Ectodermal cell (in vitro differentiated cells): ENCODE results near the gene MYO1D.

Source experiments
- H3K27ac ChIP-seq: 2 replicates; pipeline ENCODE4 v1.7.0; 2013; ENCODE audit warnings: mild to moderate bottlenecking, low read depth, low read length; ENCODE audit not compliant: insufficient read depth, poor library complexity, severe bottlenecking
- H3K27me3 ChIP-seq: 2 replicates; pipeline ENCODE4 v1.7.0; 2013; ENCODE audit warnings: mild to moderate bottlenecking, low read length; ENCODE audit not compliant: insufficient read depth, control insufficient read depth, poor library complexity, severe bottlenecking
- H3K36me3 ChIP-seq: one replicate; pipeline ENCODE4 v1.7.0; 2013; ENCODE audit warnings: low read length; ENCODE audit not compliant: control insufficient read depth, insufficient read depth
- H3K4me1 ChIP-seq: one replicate; pipeline ENCODE4 v1.7.0; 2013; ENCODE audit warnings: low read length; ENCODE audit not compliant: control insufficient read depth, insufficient read depth
- H3K4me3 ChIP-seq: 2 replicates; pipeline ENCODE4 v1.7.0; 2013; ENCODE audit warnings: low read depth, low read length, control low read depth; ENCODE audit not compliant: insufficient read depth
- H3K9me3 ChIP-seq: 2 replicates; pipeline ENCODE4 v1.7.0; 2013; ENCODE audit warnings: mild to moderate bottlenecking, low read length, moderate library complexity; ENCODE audit not compliant: control insufficient read depth
- WGBS, 2 experiments: methylation state at CpG; one replicate each; pipeline ENCODE4 v1.1.7; 2013; ENCODE audit warnings: missing lambda C conversion rate in 2 of 2; 5-methylcytosine and 5-hydroxymethylcytosine counted together

The MYO1D gene

DNA sequence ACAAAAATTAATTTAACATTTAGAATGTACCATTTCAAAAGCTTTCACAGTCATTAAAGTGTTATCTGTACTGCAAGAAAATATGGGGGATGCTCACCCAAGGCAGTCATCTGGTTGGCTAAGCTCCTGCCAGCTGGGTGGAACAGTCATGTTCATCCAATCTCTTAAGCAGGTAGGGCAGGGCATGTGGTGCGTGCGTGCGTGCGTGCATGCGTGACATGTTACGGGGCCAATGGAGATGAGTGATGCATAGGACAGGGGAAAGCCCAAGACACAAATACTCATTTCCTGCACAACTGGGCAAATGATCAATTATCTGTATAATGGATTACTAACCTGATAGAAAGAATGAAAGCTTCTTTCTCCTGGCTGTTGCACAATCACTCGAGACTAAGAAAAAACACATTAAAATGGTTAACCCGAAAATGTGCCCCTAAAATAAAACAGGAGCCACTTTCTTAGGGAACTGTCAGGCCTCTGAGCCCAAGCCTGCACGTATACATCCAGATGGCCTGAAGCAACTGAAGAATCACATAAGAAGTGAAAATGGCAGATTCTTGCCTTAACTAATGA lies 104.4 kb downstream of the MYO1D start:
- Histone ChIP-seq H3K27me3 (no peaks in the 10 kb centered on the region), H3K36me3 (no peaks in the 10 kb centered on the region), H3K27ac (no peak overlapping the region), H3K4me1 (no peaks in the 10 kb centered on the region), H3K9me3 (no peaks in the 10 kb centered on the region), H3K4me3 (no peak overlapping the region)
- 94 to 98% methylated on average over 9 of the region's 9 CpGs for WGBS, 2 experiments

DNA sequence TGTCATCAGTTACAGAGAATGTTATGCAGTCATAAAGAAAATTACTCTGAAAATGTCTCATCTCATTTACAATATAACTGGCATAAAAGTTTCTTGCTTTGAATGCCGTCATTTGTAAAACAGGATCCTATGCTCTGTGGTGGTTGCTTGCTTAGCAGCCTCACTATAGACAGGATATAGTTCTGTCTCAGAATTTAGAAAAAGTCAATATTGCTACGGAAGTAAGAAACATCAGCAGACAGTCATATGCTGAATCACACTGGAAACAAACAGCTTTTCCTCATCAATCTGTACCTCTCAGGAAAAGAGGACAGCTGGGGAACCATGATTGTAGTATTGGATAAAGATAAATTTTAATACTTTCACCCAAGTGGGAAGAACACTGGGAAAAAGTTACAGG lies 105.5 kb downstream of the MYO1D start:
- H3K4me3 ChIP-seq = no peak overlapping the region
- 92 to 100% methylated on average over 1 to 2 of the region's 2 CpGs for WGBS, 2 experiments
- H3K27ac ChIP-seq = no peak overlapping the region
- H3K27me3 ChIP-seq = no peaks in the 10 kb centered on the region
- H3K9me3 ChIP-seq = no peaks in the 10 kb centered on the region
- no peaks in the 10 kb centered on the region for H3K36me3 ChIP-seq
- H3K4me1 ChIP-seq = no peaks in the 10 kb centered on the region

- Histone ChIP-seq H3K36me3 (no peaks in the 10 kb centered on the region), H3K4me1 (no peaks in the 10 kb centered on the region)
These were observed 107.1 kb downstream of the MYO1D start for GRCh38 chr17:32769846-32770245.

GRCh38 chr17:32763855-32764439 lies 113.0 kb downstream of the MYO1D start:
- Histone ChIP-seq H3K27ac (no peak overlapping the region), H3K4me1 (no peaks in the 10 kb centered on the region), H3K27me3 (no peaks in the 10 kb centered on the region), H3K36me3 (no peaks in the 10 kb centered on the region), H3K9me3 (no peaks in the 10 kb centered on the region), H3K4me3 (no peak overlapping the region)
- 87 to 94% methylated on average over 4 to 5 of the region's 5 CpGs for WGBS, 2 experiments

More at GRCh38 chr17:32769846-32770245, 107.1 kb downstream of the MYO1D start:
- no peak overlapping the region for H3K27ac ChIP-seq
- no peaks in the 10 kb centered on the region for H3K9me3 ChIP-seq
- 74 to 79% methylated on average over 2 to 3 of the region's 3 CpGs for WGBS, 2 experiments
- no peaks in the 10 kb centered on the region for H3K27me3 ChIP-seq
- no peak overlapping the region for H3K4me3 ChIP-seq

- H3K27me3 ChIP-seq = no peaks in the 10 kb centered on the region
- H3K4me3 ChIP-seq = no peak overlapping the region
- no peaks in the 10 kb centered on the region for H3K9me3 ChIP-seq
- no peaks in the 10 kb centered on the region for H3K36me3 ChIP-seq
- no peak overlapping the region for H3K27ac ChIP-seq
- no peaks in the 10 kb centered on the region for H3K4me1 ChIP-seq
These were observed 117.4 kb downstream of the MYO1D start for GRCh38 chr17:32759476-32759875.

DNA sequence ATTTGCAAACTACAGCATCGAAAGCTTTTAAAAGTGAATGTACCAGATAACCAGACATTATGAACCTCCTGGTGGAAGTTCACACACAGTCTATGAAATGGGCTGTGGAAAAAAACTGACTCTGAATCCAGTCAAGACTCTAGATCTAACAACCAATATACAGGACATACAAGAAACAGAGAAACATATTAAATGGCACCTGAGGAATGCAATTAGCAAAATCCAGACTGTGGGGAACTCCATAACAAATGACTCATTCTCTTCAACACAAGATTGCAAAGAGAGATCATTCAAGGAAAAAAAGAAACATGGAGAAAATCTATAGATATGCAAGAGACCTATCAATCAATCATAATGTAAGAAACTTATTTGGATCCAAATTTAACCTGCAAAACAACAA lies 119.0 kb downstream of the MYO1D start:
- no peak overlapping the region for H3K27ac ChIP-seq
- H3K27me3 ChIP-seq = no peaks in the 10 kb centered on the region
- no peaks in the 10 kb centered on the region for H3K9me3 ChIP-seq
- WGBS, 2 experiments = 91 to 100% methylated on average over 1 of the region's 1 CpG
- no peaks in the 10 kb centered on the region for H3K4me1 ChIP-seq
- no peaks in the 10 kb centered on the region for H3K36me3 ChIP-seq
- no peak overlapping the region for H3K4me3 ChIP-seq

GRCh38 chr17:32756696-32757095 lies 120.2 kb downstream of the MYO1D start:
- H3K4me1 ChIP-seq = no peaks in the 10 kb centered on the region
- no peaks in the 10 kb centered on the region for H3K9me3 ChIP-seq
- H3K36me3 ChIP-seq = no peaks in the 10 kb centered on the region
- 93 to 98% methylated on average over 1 of the region's 1 CpG for WGBS, 2 experiments
- no peak overlapping the region for H3K27ac ChIP-seq
- H3K27me3 ChIP-seq = no peaks in the 10 kb centered on the region
- no peak overlapping the region for H3K4me3 ChIP-seq

DNA sequence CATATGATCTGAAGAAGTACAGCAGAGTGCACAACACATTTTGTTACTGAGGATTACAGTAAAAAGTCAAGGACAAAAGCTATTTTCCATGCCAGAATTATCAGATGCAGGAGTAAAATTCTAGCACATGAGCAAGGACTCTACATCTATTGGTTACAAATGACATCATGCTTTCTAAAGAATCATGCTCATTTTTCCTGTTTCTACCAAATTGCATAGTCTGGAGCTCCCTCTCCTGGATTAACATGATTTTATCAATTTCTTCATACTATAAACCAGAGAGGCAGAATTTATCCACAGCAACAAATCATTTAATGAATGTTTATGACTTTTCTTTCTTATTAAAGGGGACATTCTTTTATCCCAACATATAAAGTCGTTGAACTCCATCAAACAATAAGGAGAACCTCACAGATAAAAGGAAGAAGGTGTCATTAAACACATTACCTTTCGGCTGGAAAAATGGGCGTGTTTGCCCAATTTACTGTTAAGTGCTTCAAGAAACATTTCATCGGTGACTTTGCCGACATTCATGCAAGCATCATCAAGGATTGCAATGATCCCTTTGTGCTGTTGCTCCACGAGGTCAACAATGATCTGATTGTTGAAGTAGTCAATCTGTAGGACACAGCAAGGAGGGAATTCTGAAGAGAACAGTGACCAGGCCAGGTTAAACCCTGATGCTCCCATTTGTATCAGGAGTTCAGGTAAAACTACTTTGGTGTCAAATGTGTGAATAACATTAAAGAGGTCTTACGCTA lies 121.7 kb downstream of the MYO1D start:
- Histone ChIP-seq H3K9me3 (no peaks in the 10 kb centered on the region), H3K27me3 (no peaks in the 10 kb centered on the region), H3K4me1 (no peaks in the 10 kb centered on the region), H3K36me3 (no peaks in the 10 kb centered on the region), H3K4me3 (no peak overlapping the region), H3K27ac (no peak overlapping the region)
- WGBS, 2 experiments = 88 to 93% methylated on average over 7 of the region's 7 CpGs

GRCh38 chr17:32752934-32753333 lies 124.0 kb downstream of the MYO1D start:
- Histone ChIP-seq H3K9me3 (no peaks in the 10 kb centered on the region), H3K36me3 (no peaks in the 10 kb centered on the region), H3K4me1 (no peaks in the 10 kb centered on the region), H3K27me3 (no peaks in the 10 kb centered on the region), H3K27ac (no peak overlapping the region), H3K4me3 (no peak overlapping the region)
- WGBS, 2 experiments = 85 to 94% methylated on average over 1 to 3 of the region's 4 CpGs

- Histone ChIP-seq H3K27ac (no peak overlapping the region), H3K4me3 (no peak overlapping the region), H3K9me3 (no peaks in the 10 kb centered on the region), H3K36me3 (no peaks in the 10 kb centered on the region), H3K27me3 (no peaks in the 10 kb centered on the region), H3K4me1 (no peaks in the 10 kb centered on the region)
- WGBS, 2 experiments = 91% methylated on average over 1 of the region's 2 CpGs; no CpG with 5 or more reads in 1 of the 2 experiments
These were observed 129.1 kb downstream of the MYO1D start for GRCh38 chr17:32747856-32748255.
